Pancreas (tissue), 10 donors: Measurements from ENCODE around the gene SAMD4B. TPM values are rescaled to one million over a fixed set of nuclear protein-coding genes. Genes with fewer than 3 reads are reported as not detected.

Experiments
- ATAC-seq, 4 donors: fragments of 200-7000 bp; cut with Tn5 transposase; one replicate each; pipeline versions ENCODE4 v1.8.0 to v1.9.1; 2020; ENCODE audit warnings: mild to moderate bottlenecking in 4 of 4, moderate library complexity in 4 of 4
- DNase-seq, 6 donors: peaks; one replicate each; pipeline ENCODE4 v3.0.0-alpha.2; 2020
- FAIRE-seq: peaks from 2 replicates; lab custom pipeline; 2012; peaks lifted over from hg19 to GRCh38; lab: Jason Lieb, UNC
- H3K27ac ChIP-seq, 4 donors: fragments of 200-600 bp; sonication (generic); 1 replicate in 3 of 4; 2 replicates in 1 of 4; pipeline versions ENCODE4 v1.5.0 to v1.8.0; 2020
- H3K27me3 ChIP-seq, 4 donors: fragments of 200-600 bp; one replicate each; pipeline ENCODE4 v1.8.0; 2021
- H3K36me3 ChIP-seq, 3 donors: fragments of 200-600 bp; sonication (generic) in 1 of 3; one replicate each; pipeline versions ENCODE4 v1.5.0 to v1.8.0; 2020 to 2021
- H3K4me1 ChIP-seq, 3 donors: fragments of 200-600 bp; one replicate each; pipeline ENCODE4 v1.8.0; 2021
- H3K4me3 ChIP-seq, 4 donors: fragments of 200-600 bp; sonication (generic) in 2 of 4; one replicate each; pipeline versions ENCODE4 v1.5.0 to v1.8.0; 2020 to 2021
- H3K9me3 ChIP-seq, 4 donors: fragments of 200-600 bp; one replicate each; pipeline ENCODE4 v1.8.0; 2021
- WGBS, 2 donors: extraction: QIAGEN DNeasy Blood & Tissue Kit; methylation state at CpG; one replicate each; pipeline ENCODE4 v1.1.7; 2013; 5-methylcytosine and 5-hydroxymethylcytosine counted together
- intact Hi-C, 3 donors: fragments of 100-400 bp; cut with DNase I; formaldehyde crosslinking; loops; one replicate each; pipeline versions ENCODE4 v1.11.1 to v1.14.2; 2022
- polyA plus RNA-seq, 2 donors: library from polyadenylated mRNA; stranded (reverse); fragments of 200-250 nt; gene quantifications; one replicate each; pipeline ENCODE4 v1.2.3, GENCODE V29; 2013
- total RNA-seq, 6 donors: library from RNA; stranded (reverse); fragmentation: NEBNext Ultra II Directional in 4 of 6; extraction: Animal tissue kit (Norgen Biotek cat#: 25700) in 4 of 6; gene quantifications; one replicate each; pipeline versions ENCODE4 v1.2.1 to v1.2.4, GENCODE V29; 2021 to 2023
- TF ChIP-seq, protein P1 (sequence below), 4 donors: fragments of 200-600 bp; sonication (generic) in 3 of 4; IDR thresholded peaks; one replicate each; pipeline versions ENCODE4 v1.5.0 to v1.8.0; 2021; ENCODE audit warnings: antibody characterized with exemption in 4 of 4
- donor health status: healthy with polysubstance abuse.
- donor health status: DM: no; HTN: no; CAD: no; lungs with moderate emphysema.
- donor health status: DM: no; HTN: no; CAD: no.
- donor health status: control.
- donor health status: control.
- donor health status: Bipolar disorder and iron deficiency.
- donor health status: DM: yes; HTN: yes; CAD: no.
- donor health status: DM: no; HTN: no; CAD: no.
- donor health status: DM: no; HTN: no; CAD: no.
- donor health status: DM: yes; HTN: yes; CAD: no.

The SAMD4B gene
- total and polyA plus RNA-seq, 8 donors, result 24.1 to 106 (median 33.6) TPM

- Histone ChIP-seq H3K4me3 (peak overlapping the region; percentile 26 to 96 (median 71)), H3K27me3 (no peaks in the 10 kb centered on the region), H3K4me1 (peaks cover 12 to 20% (median 15%) of the 10 kb centered on the region in 3 donors), H3K27ac (peak overlapping the region; percentile 89 to 99 (median 94)), H3K36me3 (peaks cover 0 to 5% (median 0%) of the 10 kb centered on the region in 3 donors), H3K9me3 (no peaks in the 10 kb centered on the region)
- TF ChIP-seq, protein P1, sequence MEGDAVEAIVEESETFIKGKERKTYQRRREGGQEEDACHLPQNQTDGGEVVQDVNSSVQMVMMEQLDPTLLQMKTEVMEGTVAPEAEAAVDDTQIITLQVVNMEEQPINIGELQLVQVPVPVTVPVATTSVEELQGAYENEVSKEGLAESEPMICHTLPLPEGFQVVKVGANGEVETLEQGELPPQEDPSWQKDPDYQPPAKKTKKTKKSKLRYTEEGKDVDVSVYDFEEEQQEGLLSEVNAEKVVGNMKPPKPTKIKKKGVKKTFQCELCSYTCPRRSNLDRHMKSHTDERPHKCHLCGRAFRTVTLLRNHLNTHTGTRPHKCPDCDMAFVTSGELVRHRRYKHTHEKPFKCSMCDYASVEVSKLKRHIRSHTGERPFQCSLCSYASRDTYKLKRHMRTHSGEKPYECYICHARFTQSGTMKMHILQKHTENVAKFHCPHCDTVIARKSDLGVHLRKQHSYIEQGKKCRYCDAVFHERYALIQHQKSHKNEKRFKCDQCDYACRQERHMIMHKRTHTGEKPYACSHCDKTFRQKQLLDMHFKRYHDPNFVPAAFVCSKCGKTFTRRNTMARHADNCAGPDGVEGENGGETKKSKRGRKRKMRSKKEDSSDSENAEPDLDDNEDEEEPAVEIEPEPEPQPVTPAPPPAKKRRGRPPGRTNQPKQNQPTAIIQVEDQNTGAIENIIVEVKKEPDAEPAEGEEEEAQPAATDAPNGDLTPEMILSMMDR (IDR thresholded peaks at IDR 0.05), result no peak
- peak; percentile 83 for FAIRE-seq
- peak; percentile 94 to 98 (median 95) for DNase-seq
- 1% methylated on average over 51 to 52 of the region's 52 CpGs for WGBS, 2 donors
- intact Hi-C loops, result no loop called here
- ATAC-seq, result peak; percentile 12 to 50 (median 28)
Measured at GRCh38 chr19:39409208-39410016, 67.2 kb downstream of the SAMD4B start.

- peak in 3 of 4 donors; percentile 2 to 4 (median 3) for ATAC-seq
- Histone ChIP-seq H3K9me3 (no peaks in the 10 kb centered on the region), H3K4me1 (peaks cover 12 to 20% (median 15%) of the 10 kb centered on the region in 3 donors), H3K27ac (peak overlapping the region; percentile 89 to 99 (median 94)), H3K4me3 (peak overlapping the region; percentile 26 to 96 (median 71)), H3K27me3 (no peaks in the 10 kb centered on the region), H3K36me3 (peaks cover 0 to 5% (median 0%) of the 10 kb centered on the region in 3 donors)
- intact Hi-C loops, result no loop called here
- WGBS, 2 donors, result 3% methylated on average over 35 of the region's 35 CpGs
- peak; percentile 40 to 87 (median 72) for DNase-seq
- no peak for FAIRE-seq
- TF ChIP-seq, protein P1 (IDR thresholded peaks at IDR 0.05), result no peak
Measured at GRCh38 chr19:39410017-39410830, 68.0 kb downstream of the SAMD4B start.

DNA sequence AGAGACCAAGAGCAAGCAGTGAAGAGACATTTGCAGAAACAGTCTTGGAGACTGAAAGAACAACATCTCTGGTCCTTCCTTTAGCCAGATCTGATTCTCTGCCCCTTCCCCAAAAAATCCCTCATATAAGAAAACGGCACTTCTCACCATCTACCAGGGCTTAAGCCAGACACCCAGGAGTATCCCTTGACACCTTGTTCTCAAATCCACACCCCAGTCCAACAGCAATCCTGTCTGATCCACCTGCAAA is 68.5 kb downstream of the SAMD4B start:
- H3K4me1 ChIP-seq, result peaks cover 12 to 20% (median 15%) of the 10 kb centered on the region in 3 donors

GRCh38 chr19:39411081-39411831 is 69.0 kb downstream of the SAMD4B start:
- no peaks in the 10 kb centered on the region for H3K9me3 ChIP-seq
- DNase-seq, result peak in 5 of 6 donors; percentile 68 to 75 (median 70)
- peak overlapping the region in 2 of 4 donors; percentile 70 to 96 for H3K4me3 ChIP-seq
- peak; percentile 1 to 25 (median 3) for ATAC-seq
- H3K27me3 ChIP-seq, result no peaks in the 10 kb centered on the region
- peak overlapping the region; percentile 89 to 99 (median 94) for H3K27ac ChIP-seq
- intact Hi-C loops, result no loop called here
- H3K36me3 ChIP-seq, result peaks cover 0 to 5% (median 0%) of the 10 kb centered on the region in 3 donors
- TF ChIP-seq, protein P1 (IDR thresholded peaks at IDR 0.05), result no peak
- 2 to 3% methylated on average over 9 of the region's 9 CpGs for WGBS, 2 donors
- H3K4me1 ChIP-seq, result peaks cover 12 to 20% (median 15%) of the 10 kb centered on the region in 3 donors
- no peak for FAIRE-seq

More for the DNA sequence above, 68.5 kb downstream of the SAMD4B start:
- peak overlapping the region in 2 of 4 donors; percentile 70 to 96 for H3K4me3 ChIP-seq
- H3K9me3 ChIP-seq, result no peaks in the 10 kb centered on the region
- TF ChIP-seq, protein P1 (IDR thresholded peaks at IDR 0.05), result no peak
- H3K27ac ChIP-seq, result peak overlapping the region; percentile 89 to 99 (median 94)
- DNase-seq (no peak), ATAC-seq (no peak), FAIRE-seq (no peak)
- intact Hi-C loops, result no loop called here
- WGBS, 2 donors, result 21 to 30% methylated on average over 1 of the region's 1 CpG
- peaks cover 0 to 5% (median 0%) of the 10 kb centered on the region in 3 donors for H3K36me3 ChIP-seq
- H3K27me3 ChIP-seq, result no peaks in the 10 kb centered on the region
